Measurements from ENCODE around the gene SOD2.
A peak's percentile ranks its signal among the peaks of the same experiment; 100 is the strongest.
"Not testable (repeated sequence)": the region's sequence is repeated elsewhere in the genome, so short reads cannot be mapped to it uniquely, and the experiment has no call there.

SOD2 gene

GRCh38 chr6:159716247-159717096, 23.4 kb upstream of the SOD2 start:
- DNase-seq (ENCODE audit: low read depth) = peak; percentile 95

GRCh38 chr6:159715605-159716004, 22.6 kb upstream of the SOD2 start:
- DNase-seq (ENCODE audit: low read depth) = no peak

- DNase-seq (ENCODE audit: low read depth) = no peak
These were observed 22.1 kb upstream of the SOD2 start for GRCh38 chr6:159715166-159715565.

GRCh38 chr6:159714404-159714803, 21.4 kb upstream of the SOD2 start:
- DNase-seq (ENCODE audit: low read depth) = no peak

GRCh38 chr6:159713984-159714383, 20.9 kb upstream of the SOD2 start:
- no peak for DNase-seq (ENCODE audit: low read depth)

GRCh38 chr6:159712389-159712788, 19.3 kb upstream of the SOD2 start:
- not testable (repeated sequence) for DNase-seq (ENCODE audit: low read depth)

GRCh38 chr6:159710603-159711002, 17.6 kb upstream of the SOD2 start:
- not testable (repeated sequence) for DNase-seq (ENCODE audit: low read depth)

- peak; percentile 84 for DNase-seq (ENCODE audit: low read depth)
These were observed 8.5 kb upstream of the SOD2 start for GRCh38 chr6:159701413-159701999.

- no peak for DNase-seq (ENCODE audit: low read depth)
These were observed 7.9 kb upstream of the SOD2 start for GRCh38 chr6:159700970-159701369.

- no peak for DNase-seq (ENCODE audit: low read depth)
These were observed 2.9 kb upstream of the SOD2 start for GRCh38 chr6:159695984-159696383.

GRCh38 chr6:159693894-159694545, 979 bp upstream of the SOD2 start:
- DNase-seq (ENCODE audit: low read depth) = no peak

GRCh38 chr6:159692303-159693127, 526 bp downstream of the SOD2 start:
- no peak for DNase-seq (ENCODE audit: low read depth)

GRCh38 chr6:159691963-159692287, 1.1 kb downstream of the SOD2 start:
- DNase-seq (ENCODE audit: low read depth) = no peak

- peak; percentile 63 for DNase-seq (ENCODE audit: low read depth)
These were observed 1.7 kb downstream of the SOD2 start for GRCh38 chr6:159691133-159691962.

GRCh38 chr6:159690135-159690534, 2.9 kb downstream of the SOD2 start:
- DNase-seq (ENCODE audit: low read depth) = not testable (repeated sequence)

- no peak for DNase-seq (ENCODE audit: low read depth)
These were observed 4.0 kb downstream of the SOD2 start for GRCh38 chr6:159689001-159689400.

- no peak for DNase-seq (ENCODE audit: low read depth)
These were observed 4.7 kb downstream of the SOD2 start for GRCh38 chr6:159688266-159688905.

GRCh38 chr6:159687341-159687740, 5.7 kb downstream of the SOD2 start:
- DNase-seq (ENCODE audit: low read depth) = no peak

- no peak for DNase-seq (ENCODE audit: low read depth)
These were observed 6.3 kb downstream of the SOD2 start for GRCh38 chr6:159686703-159687102.

GRCh38 chr6:159686040-159686439, 7.0 kb downstream of the SOD2 start:
- DNase-seq (ENCODE audit: low read depth) = no peak

GRCh38 chr6:159684013-159684304, 9.1 kb downstream of the SOD2 start:
- DNase-seq (ENCODE audit: low read depth) = no peak

Measured in GM04504 (cell line).